Liver (tissue), 9 donors: ENCODE measurements around the gene LYST. TPM values are rescaled to one million over a fixed set of nuclear protein-coding genes. Genes with fewer than 3 reads are reported as not detected.
"Not testable (repeated sequence)": the region's sequence is repeated elsewhere in the genome, so short reads cannot be mapped to it uniquely, and the experiment has no call there.

Experiments
- DNase-seq: peaks from one replicate; pipeline ENCODE4 v3.0.0-alpha.2; 2017; ENCODE audit warnings: low spot score
- H3K27ac ChIP-seq, 2 donors: one replicate each; pipeline ENCODE4 v1.7.0; 2013; ENCODE audit warnings: inconsistent platforms in 2 of 2, low read length in 2 of 2, control low read depth in 1 of 2, low read depth in 1 of 2, mild to moderate bottlenecking in 1 of 2
- H3K27me3 ChIP-seq, 4 donors: one replicate each; pipeline versions ENCODE4 v1.6.1 to v1.7.0; 2013; ENCODE audit warnings: low read length in 3 of 4, inconsistent platforms in 1 of 4, mild to moderate bottlenecking in 1 of 4, moderate library complexity in 1 of 4; ENCODE audit not compliant: control insufficient read depth in 4 of 4, insufficient read depth in 4 of 4
- H3K36me3 ChIP-seq, 4 donors: one replicate each; pipeline versions ENCODE4 v1.6.1 to v1.7.0; 2013; ENCODE audit warnings: low read length in 3 of 4, mild to moderate bottlenecking in 3 of 4, low read depth in 1 of 4, moderate library complexity in 1 of 4; ENCODE audit not compliant: control insufficient read depth in 4 of 4, insufficient read depth in 3 of 4
- H3K4me1 ChIP-seq, 4 donors: one replicate each; pipeline versions ENCODE4 v1.6.1 to v1.7.0; 2013; ENCODE audit warnings: low read length in 3 of 4, mild to moderate bottlenecking in 3 of 4, moderate library complexity in 1 of 4; ENCODE audit not compliant: control insufficient read depth in 4 of 4, insufficient read depth in 4 of 4
- H3K4me3 ChIP-seq, 3 donors: one replicate each; pipeline versions ENCODE4 v1.6.1 to v1.7.0; 2013; ENCODE audit warnings: low read length in 3 of 3, control low read depth in 1 of 3, low read depth in 1 of 3, mild to moderate bottlenecking in 1 of 3
- H3K9ac ChIP-seq, 2 donors: one replicate each; pipeline ENCODE4 v1.7.0; 2013; ENCODE audit warnings: low read length in 2 of 2, mild to moderate bottlenecking in 2 of 2, moderate library complexity in 2 of 2, control low read depth in 1 of 2, low read depth in 1 of 2
- H3K9me3 ChIP-seq, 4 donors: one replicate each; pipeline versions ENCODE4 v1.6.1 to v1.7.0; 2013; ENCODE audit warnings: low read length in 3 of 4; ENCODE audit not compliant: control insufficient read depth in 4 of 4
- GABPA ChIP-seq, 2 donors: IDR thresholded peaks in 1 of 2; conservative IDR thresholded peaks in 1 of 2; 2 replicates each; pipeline ENCODE4 v1.6.1; 2016; ENCODE audit warnings: antibody characterized with exemption in 2 of 2, mild to moderate bottlenecking in 1 of 2, moderate library complexity in 1 of 2
- NR2F2 ChIP-seq: IDR thresholded peaks from 2 replicates; pipeline ENCODE4 v1.6.1; 2016; ENCODE audit warnings: antibody characterized with exemption
- SP1 ChIP-seq: IDR thresholded peaks from 2 replicates; pipeline ENCODE4 v1.6.1; 2018; ENCODE audit warnings: antibody characterized with exemption, mild to moderate bottlenecking
- WGBS: extraction: QIAGEN DNeasy Blood & Tissue Kit; methylation state at CpG from one replicate; pipeline ENCODE4 v1.1.7; 2013; 5-methylcytosine and 5-hydroxymethylcytosine counted together
- polyA plus RNA-seq, 2 donors: library from polyadenylated mRNA; stranded (reverse) in 1 of 2; unstranded in 1 of 2; fragments of 200-250 nt in 1 of 2; fragments of >200 nt in 1 of 2; fragmentation: Nextera tagmentation in 1 of 2; extraction: Ambion mirVana in 1 of 2; gene quantifications; one replicate each; pipeline versions ENCODE4 v1.2.1 to v1.2.3, GENCODE V29; 2013 to 2015
- total RNA-seq, 2 donors: library from RNA; depleted of rRNA; stranded (reverse); fragments of >200 nt; gene quantifications; one replicate each; pipeline ENCODE4 v1.2.3, GENCODE V29; 2014
- TF ChIP-seq, protein P1 (sequence below): IDR thresholded peaks from 2 replicates; pipeline ENCODE4 v1.6.1; 2016; ENCODE audit warnings: antibody characterized with exemption, mild to moderate bottlenecking
- TF ChIP-seq, protein P2 (sequence below): fragments of 150-350 bp; IDR thresholded peaks from 2 replicates; pipeline ENCODE4 v1.5.1; 2017; ENCODE audit warnings: improper control_type of control experiment, low read depth, low read length; ENCODE audit not compliant: missing input control
- donor health status: healthy.
- donor health status: healthy.
- donor health status: healthy.
- donor health status: healthy.
- donor health status: healthy.

Gene LYST
- total and polyA plus RNA-seq, 4 donors, result 3.4 to 45.9 (median 14.2) TPM

DNA sequence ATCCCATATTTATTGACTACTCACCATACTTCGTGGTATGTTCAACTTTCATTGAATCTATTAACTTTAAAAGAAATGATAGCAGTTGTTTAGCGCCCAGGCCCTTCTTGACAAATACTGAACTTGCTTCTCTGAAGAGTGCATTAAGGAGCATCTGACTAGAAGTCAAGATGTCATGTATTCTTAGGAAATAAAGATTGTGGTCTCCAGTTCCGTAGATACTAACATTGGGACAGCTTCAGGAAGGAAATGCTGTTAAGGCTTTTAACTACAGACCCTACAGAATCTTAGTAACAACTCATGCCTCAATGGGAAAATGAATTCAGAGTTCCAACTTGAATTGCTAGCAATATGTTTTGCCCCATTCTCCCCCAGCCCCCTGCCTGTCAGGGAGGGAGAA, 14.8 kb downstream of the LYST start (continued):
- TF ChIP-seq, protein P1, sequence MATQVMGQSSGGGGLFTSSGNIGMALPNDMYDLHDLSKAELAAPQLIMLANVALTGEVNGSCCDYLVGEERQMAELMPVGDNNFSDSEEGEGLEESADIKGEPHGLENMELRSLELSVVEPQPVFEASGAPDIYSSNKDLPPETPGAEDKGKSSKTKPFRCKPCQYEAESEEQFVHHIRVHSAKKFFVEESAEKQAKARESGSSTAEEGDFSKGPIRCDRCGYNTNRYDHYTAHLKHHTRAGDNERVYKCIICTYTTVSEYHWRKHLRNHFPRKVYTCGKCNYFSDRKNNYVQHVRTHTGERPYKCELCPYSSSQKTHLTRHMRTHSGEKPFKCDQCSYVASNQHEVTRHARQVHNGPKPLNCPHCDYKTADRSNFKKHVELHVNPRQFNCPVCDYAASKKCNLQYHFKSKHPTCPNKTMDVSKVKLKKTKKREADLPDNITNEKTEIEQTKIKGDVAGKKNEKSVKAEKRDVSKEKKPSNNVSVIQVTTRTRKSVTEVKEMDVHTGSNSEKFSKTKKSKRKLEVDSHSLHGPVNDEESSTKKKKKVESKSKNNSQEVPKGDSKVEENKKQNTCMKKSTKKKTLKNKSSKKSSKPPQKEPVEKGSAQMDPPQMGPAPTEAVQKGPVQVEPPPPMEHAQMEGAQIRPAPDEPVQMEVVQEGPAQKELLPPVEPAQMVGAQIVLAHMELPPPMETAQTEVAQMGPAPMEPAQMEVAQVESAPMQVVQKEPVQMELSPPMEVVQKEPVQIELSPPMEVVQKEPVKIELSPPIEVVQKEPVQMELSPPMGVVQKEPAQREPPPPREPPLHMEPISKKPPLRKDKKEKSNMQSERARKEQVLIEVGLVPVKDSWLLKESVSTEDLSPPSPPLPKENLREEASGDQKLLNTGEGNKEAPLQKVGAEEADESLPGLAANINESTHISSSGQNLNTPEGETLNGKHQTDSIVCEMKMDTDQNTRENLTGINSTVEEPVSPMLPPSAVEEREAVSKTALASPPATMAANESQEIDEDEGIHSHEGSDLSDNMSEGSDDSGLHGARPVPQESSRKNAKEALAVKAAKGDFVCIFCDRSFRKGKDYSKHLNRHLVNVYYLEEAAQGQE, result no peak
- TF ChIP-seq NR2F2 (no peak), SP1 (no peak)

DNA sequence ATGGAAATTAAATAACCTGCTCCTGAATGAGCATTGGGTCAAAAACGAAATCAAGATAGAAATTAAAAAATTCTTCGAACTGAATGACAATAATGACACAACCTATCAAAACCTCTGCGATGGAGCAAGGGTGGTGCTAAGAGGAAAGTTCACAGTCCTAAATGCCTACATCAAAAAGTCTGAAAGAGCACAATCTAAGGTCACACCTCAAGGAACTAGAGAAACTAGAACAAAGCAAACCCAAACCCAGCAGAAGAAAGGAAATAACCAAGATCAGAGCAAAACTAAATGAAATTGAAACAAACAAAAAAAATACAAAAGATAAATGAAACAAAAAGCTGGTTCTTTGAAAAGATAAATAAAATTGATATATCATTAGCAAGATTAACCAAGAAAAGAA, 18.5 kb downstream of the LYST start:
- H3K27ac ChIP-seq, DNase-seq, H3K9ac ChIP-seq, H3K9me3 ChIP-seq, H3K36me3 ChIP-seq, H3K27me3 ChIP-seq, H3K4me3 ChIP-seq: not testable (repeated sequence)
- WGBS, result 92% methylated on average over 3 of the region's 3 CpGs
- peaks cover 3 to 19% (median 7%) of the 10 kb centered on the region in 4 donors for H3K4me1 ChIP-seq

DNA sequence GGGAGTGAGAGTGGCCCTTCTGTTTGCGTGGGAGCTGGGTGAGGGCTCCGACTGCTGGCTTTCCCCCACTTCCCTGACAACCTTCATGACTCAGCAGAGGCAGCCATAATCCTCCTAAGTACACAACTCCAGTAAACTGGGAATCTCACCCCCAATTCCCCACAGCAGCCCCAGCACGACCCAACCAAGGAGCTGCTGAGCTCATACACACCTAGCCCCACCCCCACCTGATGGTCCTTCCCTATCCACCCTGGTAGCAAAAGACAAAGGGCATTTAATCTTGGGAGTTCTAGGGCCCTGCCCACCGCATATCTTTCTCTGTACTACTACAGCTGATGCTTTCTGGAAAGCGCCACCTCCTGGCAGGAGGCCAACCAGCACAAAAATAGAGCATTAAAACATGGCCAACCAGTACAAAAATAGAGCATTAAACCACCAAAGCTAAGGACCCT, 21.0 kb downstream of the LYST start:
- peaks cover 3 to 20% (median 7%) of the 10 kb centered on the region in 4 donors for H3K4me1 ChIP-seq
- H3K27me3 ChIP-seq, H3K9me3 ChIP-seq, H3K27ac ChIP-seq, DNase-seq, H3K9ac ChIP-seq, H3K4me3 ChIP-seq, H3K36me3 ChIP-seq: not testable (repeated sequence)
- 82% methylated on average over 5 of the region's 5 CpGs for WGBS

DNA sequence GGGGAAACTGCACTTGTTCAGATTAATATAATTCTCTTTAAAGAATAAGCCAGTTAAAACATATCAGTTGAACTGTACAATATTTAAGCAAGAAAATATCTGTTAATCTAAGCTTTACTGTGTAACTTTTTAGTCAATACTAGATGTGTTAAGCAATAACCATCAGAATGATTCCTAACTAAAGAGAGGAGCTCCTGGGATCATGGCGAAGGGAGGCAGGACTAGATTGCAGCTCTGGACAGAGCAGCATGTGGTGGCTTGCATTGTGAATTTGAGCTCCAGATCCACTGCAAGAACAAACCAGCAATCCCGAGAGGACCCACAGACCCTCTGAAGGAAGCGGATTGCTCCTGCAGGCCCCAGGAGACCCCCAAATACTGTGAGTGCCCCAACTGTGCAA, 21.9 kb downstream of the LYST start:
- Histone ChIP-seq H3K9me3 (no peaks in the 10 kb centered on the region), H3K9ac (no peak overlapping the region), H3K4me3 (no peak overlapping the region), H3K4me1 (peaks cover 3 to 20% (median 7%) of the 10 kb centered on the region in 4 donors), H3K27me3 (no peaks in the 10 kb centered on the region), H3K36me3 (no peaks in the 10 kb centered on the region), H3K27ac (no peak overlapping the region)
- DNase-seq, result no peak
- WGBS, result 79% methylated on average over 3 of the region's 3 CpGs
- TF ChIP-seq SP1, result no peak
- TF ChIP-seq, protein P2, sequence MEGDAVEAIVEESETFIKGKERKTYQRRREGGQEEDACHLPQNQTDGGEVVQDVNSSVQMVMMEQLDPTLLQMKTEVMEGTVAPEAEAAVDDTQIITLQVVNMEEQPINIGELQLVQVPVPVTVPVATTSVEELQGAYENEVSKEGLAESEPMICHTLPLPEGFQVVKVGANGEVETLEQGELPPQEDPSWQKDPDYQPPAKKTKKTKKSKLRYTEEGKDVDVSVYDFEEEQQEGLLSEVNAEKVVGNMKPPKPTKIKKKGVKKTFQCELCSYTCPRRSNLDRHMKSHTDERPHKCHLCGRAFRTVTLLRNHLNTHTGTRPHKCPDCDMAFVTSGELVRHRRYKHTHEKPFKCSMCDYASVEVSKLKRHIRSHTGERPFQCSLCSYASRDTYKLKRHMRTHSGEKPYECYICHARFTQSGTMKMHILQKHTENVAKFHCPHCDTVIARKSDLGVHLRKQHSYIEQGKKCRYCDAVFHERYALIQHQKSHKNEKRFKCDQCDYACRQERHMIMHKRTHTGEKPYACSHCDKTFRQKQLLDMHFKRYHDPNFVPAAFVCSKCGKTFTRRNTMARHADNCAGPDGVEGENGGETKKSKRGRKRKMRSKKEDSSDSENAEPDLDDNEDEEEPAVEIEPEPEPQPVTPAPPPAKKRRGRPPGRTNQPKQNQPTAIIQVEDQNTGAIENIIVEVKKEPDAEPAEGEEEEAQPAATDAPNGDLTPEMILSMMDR, result no peak
- TF ChIP-seq GABPA (IDR thresholded peaks at IDR 0.05 in 1 of 2, conservative IDR thresholded peaks at IDR 0.05 in 1 of 2), result no peak
